Measurements from ENCODE around the gene HTR3A. TPM values are rescaled to one million over a fixed set of nuclear protein-coding genes. Genes with fewer than 3 reads are reported as not detected.

Gene HTR3A
- total RNA-seq, 1 donor from 2014 or later = not detected

GRCh38 chr11:113951537-113951936, 23.4 kb upstream of the HTR3A start:
- TF ChIP-seq CTCF (IDR thresholded peaks at IDR 0.05; ENCODE audit: unreplicated experiment) = no peak
- no peak for DNase-seq (ENCODE audit: low spot score in 2 of 2, unreplicated experiment in 2 of 2)
- H3K4me1 Mint-ChIP-seq = no peaks in the 10 kb centered on the region
- H3K27me3 Mint-ChIP-seq (ENCODE audit: low read depth) = peaks cover 49% of the 10 kb centered on the region
- no peaks in the 10 kb centered on the region for H3K9me3 Mint-ChIP-seq
- no peak overlapping the region for H3K4me3 Mint-ChIP-seq
- H3K36me3 Mint-ChIP-seq = no peaks in the 10 kb centered on the region
- no peak overlapping the region for H3K27ac Mint-ChIP-seq

GRCh38 chr11:113952070-113952469, 22.8 kb upstream of the HTR3A start:
- TF ChIP-seq CTCF (IDR thresholded peaks at IDR 0.05; ENCODE audit: unreplicated experiment) = no peak
- peaks cover 49% of the 10 kb centered on the region for H3K27me3 Mint-ChIP-seq (ENCODE audit: low read depth)
- DNase-seq (ENCODE audit: low spot score in 2 of 2, unreplicated experiment in 2 of 2) = no peak
- H3K4me3 Mint-ChIP-seq = no peak overlapping the region
- H3K9me3 Mint-ChIP-seq = no peaks in the 10 kb centered on the region
- no peaks in the 10 kb centered on the region for H3K36me3 Mint-ChIP-seq
- H3K27ac Mint-ChIP-seq = no peak overlapping the region
- H3K4me1 Mint-ChIP-seq = no peaks in the 10 kb centered on the region

- TF ChIP-seq CTCF (IDR thresholded peaks at IDR 0.05; ENCODE audit: unreplicated experiment) = no peak
- DNase-seq (ENCODE audit: low spot score in 2 of 2, unreplicated experiment in 2 of 2) = no peak
- no peaks in the 10 kb centered on the region for H3K9me3 Mint-ChIP-seq
- no peaks in the 10 kb centered on the region for H3K36me3 Mint-ChIP-seq
- H3K4me1 Mint-ChIP-seq = no peaks in the 10 kb centered on the region
- H3K27ac Mint-ChIP-seq = no peak overlapping the region
- no peak overlapping the region for H3K4me3 Mint-ChIP-seq
- H3K27me3 Mint-ChIP-seq (ENCODE audit: low read depth) = peaks cover 50% of the 10 kb centered on the region
Measured at GRCh38 chr11:113952588-113952987, 22.3 kb upstream of the HTR3A start.

GRCh38 chr11:113954235-113954634, 20.7 kb upstream of the HTR3A start:
- Mint-ChIP-seq H3K27me3 (ENCODE audit: low read depth) (peaks cover 62% of the 10 kb centered on the region), H3K4me1 (no peaks in the 10 kb centered on the region), H3K36me3 (no peaks in the 10 kb centered on the region), H3K4me3 (no peak overlapping the region), H3K9me3 (no peaks in the 10 kb centered on the region), H3K27ac (no peak overlapping the region)
- no peak for DNase-seq (ENCODE audit: low spot score in 2 of 2, unreplicated experiment in 2 of 2)
- TF ChIP-seq CTCF (IDR thresholded peaks at IDR 0.05; ENCODE audit: unreplicated experiment) = no peak

GRCh38 chr11:113956986-113957385, 17.9 kb upstream of the HTR3A start:
- DNase-seq (ENCODE audit: low spot score in 2 of 2, unreplicated experiment in 2 of 2) = no peak
- H3K4me1 Mint-ChIP-seq = no peaks in the 10 kb centered on the region

More at GRCh38 chr11:113956986-113957385, 17.9 kb upstream of the HTR3A start:
- Mint-ChIP-seq H3K27me3 (ENCODE audit: low read depth) (peaks cover 65% of the 10 kb centered on the region), H3K27ac (no peak overlapping the region), H3K9me3 (no peaks in the 10 kb centered on the region), H3K36me3 (no peaks in the 10 kb centered on the region), H3K4me3 (no peak overlapping the region)
- TF ChIP-seq CTCF (IDR thresholded peaks at IDR 0.05; ENCODE audit: unreplicated experiment) = no peak

Data from mesothelial cell of epicardium (in vitro differentiated cells).